Right lobe of liver (tissue), 6 donors: ENCODE results near the gene MBD3L5. TPM values are rescaled to one million over a fixed set of nuclear protein-coding genes. Genes with fewer than 3 reads are reported as not detected.

Experiments
- ATAC-seq, 4 donors: fragments of 200-7000 bp; cut with Tn5 transposase; one replicate each; pipeline ENCODE4 v1.9.1; 2020; ENCODE audit warnings: mild to moderate bottlenecking in 4 of 4, moderate library complexity in 4 of 4
- DNase-seq, 3 donors: peaks; one replicate each; pipeline ENCODE4 v3.0.0-alpha.2; 2020
- H3K27ac ChIP-seq, 3 donors: fragments of 200-600 bp; one replicate each; pipeline ENCODE4 v1.8.0; 2022
- H3K27me3 ChIP-seq, 2 donors: fragments of 200-600 bp; one replicate each; pipeline ENCODE4 v1.8.0; 2022
- H3K36me3 ChIP-seq, 4 donors: fragments of 200-600 bp; sonication (generic) in 1 of 4; one replicate each; pipeline versions ENCODE4 v1.5.1 to v1.8.0; 2017 to 2022; ENCODE audit warnings: control low read depth in 1 of 4
- H3K4me1 ChIP-seq, 4 donors: fragments of 200-600 bp; sonication (generic) in 1 of 4; one replicate each; pipeline versions ENCODE4 v1.5.1 to v1.8.0; 2017 to 2022; ENCODE audit warnings: control low read depth in 1 of 4
- H3K4me3 ChIP-seq, 3 donors: fragments of 200-600 bp; one replicate each; pipeline ENCODE4 v1.8.0; 2022
- H3K9me3 ChIP-seq, 4 donors: fragments of 200-600 bp; sonication (generic) in 1 of 4; one replicate each; pipeline versions ENCODE4 v1.5.1 to v1.8.0; 2017 to 2022; ENCODE audit warnings: control low read depth in 1 of 4
- CTCF ChIP-seq, 4 donors: fragments of 200-600 bp in 3 of 4; fragments of 450-650 bp in 1 of 4; IDR thresholded peaks; one replicate each; pipeline versions ENCODE4 v1.5.1 to v1.8.0; 2016 to 2022; ENCODE audit warnings: antibody characterized with exemption in 4 of 4, mild to moderate bottlenecking in 2 of 4
- POLR2A ChIP-seq: fragments of 450-650 bp; IDR thresholded peaks from one replicate; pipeline ENCODE4 v1.6.1; 2017; ENCODE audit warnings: antibody characterized with exemption, mild to moderate bottlenecking
- WGBS: methylation state at CpG from one replicate; pipeline ENCODE4 v1.1.6; 2018; ENCODE audit warnings: low coverage, low lambda C conversion rate; ENCODE audit not compliant: insufficient coverage; ENCODE audit errors: missing lambda C conversion rate; 5-methylcytosine and 5-hydroxymethylcytosine counted together
- intact Hi-C, 2 donors: fragments of 100-400 bp; cut with DNase I; formaldehyde crosslinking; loops; one replicate each; pipeline versions ENCODE4 v1.11.2 to v1.14.1; 2022
- total RNA-seq, 6 experiments: library from RNA; depleted of rRNA in 2 of 6; stranded (reverse); fragments of >200 nt in 2 of 6; fragmentation: NEBNext Ultra II Directional in 3 of 6; extraction: Animal tissue kit (Norgen Biotek cat#: 25700) in 3 of 6; gene quantifications; one replicate each; pipeline versions ENCODE4 v1.1.0 to v1.2.4, GENCODE V29; 2016 to 2023
- donor health status: DM: no; HTN: yes; CAD: no.
- donor health status: DM: no; HTN: no; CAD: no.
- donor health status: DM: no; HTN: no; CAD: no.
- donor health status: DM: no; HTN: yes; CAD: no.
- donor health status: DM: no; HTN: yes; CAD: no.

The MBD3L5 gene
- total RNA-seq, 6 experiments from 2014 or later = not detected

GRCh38 chr19:6996810-6997209, 33.6 kb upstream of the MBD3L5 start:
- no peaks in the 10 kb centered on the region for H3K27me3 ChIP-seq
- H3K27ac ChIP-seq = no peak overlapping the region
- no peaks in the 10 kb centered on the region for H3K9me3 ChIP-seq
- intact Hi-C loops = no loop called here
- H3K36me3 ChIP-seq = no peaks in the 10 kb centered on the region
- WGBS = 38% methylated on average over 4 of the region's 4 CpGs
- no peak for ATAC-seq
- DNase-seq = no peak
- no peaks in the 10 kb centered on the region for H3K4me1 ChIP-seq
- TF ChIP-seq CTCF (IDR thresholded peaks at IDR 0.05) = no peak
- no peak for TF ChIP-seq POLR2A
- peak overlapping the region in 1 of 3 donors; percentile 10 for H3K4me3 ChIP-seq

- H3K27ac ChIP-seq = no peak overlapping the region
- no peaks in the 10 kb centered on the region for H3K27me3 ChIP-seq
- ATAC-seq (peak in 2 of 4 donors; percentile 25 to 50), DNase-seq (no peak)
- TF ChIP-seq CTCF (IDR thresholded peaks at IDR 0.05) (no peak), POLR2A (peak; percentile 54)
- intact Hi-C loops = no loop called here
- no peaks in the 10 kb centered on the region for H3K9me3 ChIP-seq
- WGBS = 74% methylated on average over 15 of the region's 15 CpGs
- H3K36me3 ChIP-seq = no peaks in the 10 kb centered on the region
- no peaks in the 10 kb centered on the region for H3K4me1 ChIP-seq
- peak overlapping the region in 1 of 3 donors; percentile 10 for H3K4me3 ChIP-seq
Observed at GRCh38 chr19:6997679-6998445, 32.5 kb upstream of the MBD3L5 start.

GRCh38 chr19:6999933-7000332, 30.4 kb upstream of the MBD3L5 start:
- intact Hi-C loops = no loop called here
- no peak for DNase-seq
- H3K27ac ChIP-seq = no peak overlapping the region
- WGBS = 34% methylated on average over 6 of the region's 7 CpGs
- ATAC-seq = peak in 1 of 4 donors; percentile 11
- no peak overlapping the region for H3K4me3 ChIP-seq
- no peaks in the 10 kb centered on the region for H3K4me1 ChIP-seq
- H3K36me3 ChIP-seq = no peaks in the 10 kb centered on the region
- TF ChIP-seq POLR2A = no peak
- TF ChIP-seq CTCF (IDR thresholded peaks at IDR 0.05) = no peak
- no peaks in the 10 kb centered on the region for H3K27me3 ChIP-seq
- no peaks in the 10 kb centered on the region for H3K9me3 ChIP-seq

GRCh38 chr19:7000333-7000732, 30.0 kb upstream of the MBD3L5 start:
- peak; percentile 37 to 80 (median 61) for ATAC-seq

More at GRCh38 chr19:7000333-7000732, 30.0 kb upstream of the MBD3L5 start:
- H3K4me3 ChIP-seq = no peak overlapping the region
- no peaks in the 10 kb centered on the region for H3K27me3 ChIP-seq
- no peak for DNase-seq
- H3K9me3 ChIP-seq = no peaks in the 10 kb centered on the region
- H3K27ac ChIP-seq = no peak overlapping the region
- no peaks in the 10 kb centered on the region for H3K4me1 ChIP-seq
- intact Hi-C loops = no loop called here
- no peak for TF ChIP-seq CTCF (IDR thresholded peaks at IDR 0.05)
- TF ChIP-seq POLR2A = no peak
- no peaks in the 10 kb centered on the region for H3K36me3 ChIP-seq
- WGBS = 7% methylated on average over 3 of the region's 3 CpGs
